IPS-20b (cell line): ENCODE results near the gene SAMD3.
"Not testable (repeated sequence)": the region's sequence is repeated elsewhere in the genome, so short reads cannot be mapped to it uniquely, and the experiment has no call there.

Experiments
- H3K27ac ChIP-seq: one replicate; pipeline ENCODE4 v1.5.1; 2013; ENCODE audit warnings: low read length
- H3K27me3 ChIP-seq: 2 replicates; pipeline ENCODE4 v1.6.1; 2013; ENCODE audit warnings: mild to moderate bottlenecking, low read length, inconsistent platforms; ENCODE audit not compliant: insufficient read depth
- H3K36me3 ChIP-seq: 2 replicates; pipeline ENCODE4 v1.6.1; 2013; ENCODE audit warnings: low read depth, mild to moderate bottlenecking, inconsistent platforms, low read length, moderate library complexity; ENCODE audit not compliant: insufficient read depth
- H3K4me1 ChIP-seq: 2 replicates; pipeline ENCODE4 v1.6.1; 2013; ENCODE audit warnings: mild to moderate bottlenecking, control low read depth, inconsistent platforms, low read length, moderate library complexity; ENCODE audit not compliant: insufficient read depth
- H3K4me3 ChIP-seq: 2 replicates; pipeline ENCODE4 v1.5.1; 2013; ENCODE audit warnings: mild to moderate bottlenecking, low read length, inconsistent platforms
- H3K9ac ChIP-seq: 2 replicates; pipeline ENCODE4 v1.6.1; 2013; ENCODE audit warnings: low read depth, mild to moderate bottlenecking, inconsistent platforms, low read length, moderate library complexity
- H3K9me3 ChIP-seq: 2 replicates; pipeline ENCODE4 v1.6.1; 2013; ENCODE audit warnings: mild to moderate bottlenecking, low read depth, low read length, inconsistent platforms; ENCODE audit not compliant: insufficient read depth

The SAMD3 gene

GRCh38 chr6:130244728-130245127, 22.0 kb upstream of the SAMD3 start:
- H3K9me3 ChIP-seq, result no peaks in the 10 kb centered on the region
- no peak overlapping the region for H3K27ac ChIP-seq
- no peaks in the 10 kb centered on the region for H3K27me3 ChIP-seq
- H3K4me3 ChIP-seq, result no peak overlapping the region
- no peaks in the 10 kb centered on the region for H3K36me3 ChIP-seq
- H3K9ac ChIP-seq, result no peak overlapping the region
- no peaks in the 10 kb centered on the region for H3K4me1 ChIP-seq

GRCh38 chr6:130240232-130240631, 17.5 kb upstream of the SAMD3 start:
- Histone ChIP-seq H3K9ac (no peak overlapping the region), H3K4me3 (no peak overlapping the region), H3K27me3 (no peaks in the 10 kb centered on the region), H3K36me3 (no peaks in the 10 kb centered on the region), H3K9me3 (no peaks in the 10 kb centered on the region), H3K4me1 (no peaks in the 10 kb centered on the region), H3K27ac (no peak overlapping the region)

- no peaks in the 10 kb centered on the region for H3K27me3 ChIP-seq
- no peak overlapping the region for H3K4me3 ChIP-seq
- H3K27ac ChIP-seq, result no peak overlapping the region
- no peaks in the 10 kb centered on the region for H3K9me3 ChIP-seq
- H3K4me1 ChIP-seq, result no peaks in the 10 kb centered on the region
- no peaks in the 10 kb centered on the region for H3K36me3 ChIP-seq
- no peak overlapping the region for H3K9ac ChIP-seq
Measured at GRCh38 chr6:130239755-130240154, 17.0 kb upstream of the SAMD3 start.

- peaks cover 11% of the 10 kb centered on the region; the same call in 1 of the 2 replicates for H3K4me1 ChIP-seq
- no peak overlapping the region for H3K4me3 ChIP-seq
- no peaks in the 10 kb centered on the region for H3K9me3 ChIP-seq
- no peak overlapping the region for H3K9ac ChIP-seq
- no peaks in the 10 kb centered on the region for H3K27me3 ChIP-seq
- no peaks in the 10 kb centered on the region for H3K36me3 ChIP-seq
- H3K27ac ChIP-seq, result no peak overlapping the region
Measured at GRCh38 chr6:130233330-130233729, 10.6 kb upstream of the SAMD3 start.

- not testable (repeated sequence) for H3K36me3 ChIP-seq, H3K9me3 ChIP-seq, H3K27me3 ChIP-seq, H3K9ac ChIP-seq, H3K27ac ChIP-seq, H3K4me3 ChIP-seq
- H3K4me1 ChIP-seq, result peaks cover 11% of the 10 kb centered on the region; the same call in 1 of the 2 replicates
Measured at GRCh38 chr6:130230531-130230930, 7.8 kb upstream of the SAMD3 start.

- Histone ChIP-seq H3K9me3 (no peaks in the 10 kb centered on the region), H3K4me1 (peaks cover 11% of the 10 kb centered on the region; the same call in 1 of the 2 replicates), H3K36me3 (no peaks in the 10 kb centered on the region), H3K27me3 (no peaks in the 10 kb centered on the region), H3K9ac (no peak overlapping the region), H3K4me3 (no peak overlapping the region), H3K27ac (no peak overlapping the region)
Measured at GRCh38 chr6:130229645-130230044, 6.9 kb upstream of the SAMD3 start.

GRCh38 chr6:130223508-130223907, 757 bp upstream of the SAMD3 start:
- Histone ChIP-seq H3K4me3 (no peak overlapping the region), H3K27me3 (no peaks in the 10 kb centered on the region), H3K4me1 (no peaks in the 10 kb centered on the region), H3K36me3 (no peaks in the 10 kb centered on the region), H3K27ac (no peak overlapping the region), H3K9ac (no peak overlapping the region), H3K9me3 (no peaks in the 10 kb centered on the region)

- no peaks in the 10 kb centered on the region for H3K36me3 ChIP-seq
- no peaks in the 10 kb centered on the region for H3K27me3 ChIP-seq
- no peak overlapping the region for H3K27ac ChIP-seq
- H3K4me1 ChIP-seq, result peaks cover 5% of the 10 kb centered on the region; the same call in 1 of the 2 replicates
- no peak overlapping the region for H3K9ac ChIP-seq
- no peaks in the 10 kb centered on the region for H3K9me3 ChIP-seq
- no peak overlapping the region for H3K4me3 ChIP-seq
Measured at GRCh38 chr6:130218134-130218533, 4.6 kb downstream of the SAMD3 start.

GRCh38 chr6:130216620-130217019, 6.1 kb downstream of the SAMD3 start:
- Histone ChIP-seq H3K27ac (no peak overlapping the region), H3K4me3 (no peak overlapping the region), H3K9me3 (no peaks in the 10 kb centered on the region), H3K4me1 (peaks cover 5% of the 10 kb centered on the region; the same call in 1 of the 2 replicates), H3K36me3 (no peaks in the 10 kb centered on the region), H3K27me3 (no peaks in the 10 kb centered on the region), H3K9ac (no peak overlapping the region)

GRCh38 chr6:130215526-130215925, 7.2 kb downstream of the SAMD3 start:
- Histone ChIP-seq H3K27ac (no peak overlapping the region), H3K36me3 (no peaks in the 10 kb centered on the region), H3K27me3 (no peaks in the 10 kb centered on the region), H3K9me3 (no peaks in the 10 kb centered on the region), H3K4me3 (no peak overlapping the region), H3K4me1 (peaks cover 5% of the 10 kb centered on the region; the same call in 1 of the 2 replicates), H3K9ac (no peak overlapping the region)

- Histone ChIP-seq H3K9me3 (no peaks in the 10 kb centered on the region; the same call in 1 of the 2 replicates), H3K36me3 (0 out of 2 replicates have a peak, but pooled peaks cover 6% of the 10 kb centered on the region), H3K4me1 (peaks cover 5% of the 10 kb centered on the region; the same call in 1 of the 2 replicates), H3K4me3 (no peak overlapping the region), H3K9ac (no peak overlapping the region), H3K27me3 (no peaks in the 10 kb centered on the region), H3K27ac (no peak overlapping the region)
Measured at GRCh38 chr6:130212215-130212874, 10.4 kb downstream of the SAMD3 start.

GRCh38 chr6:130211691-130212090, 11.1 kb downstream of the SAMD3 start:
- Histone ChIP-seq H3K36me3 (0 out of 2 replicates have a peak, but pooled peaks cover 6% of the 10 kb centered on the region), H3K9me3 (no peaks in the 10 kb centered on the region; the same call in 1 of the 2 replicates), H3K27ac (no peak overlapping the region), H3K4me1 (peaks cover 5% of the 10 kb centered on the region; the same call in 1 of the 2 replicates), H3K9ac (no peak overlapping the region), H3K27me3 (no peaks in the 10 kb centered on the region), H3K4me3 (no peak overlapping the region)
